Measurements from ENCODE around the gene HDAC1.

Gene HDAC1

DNA sequence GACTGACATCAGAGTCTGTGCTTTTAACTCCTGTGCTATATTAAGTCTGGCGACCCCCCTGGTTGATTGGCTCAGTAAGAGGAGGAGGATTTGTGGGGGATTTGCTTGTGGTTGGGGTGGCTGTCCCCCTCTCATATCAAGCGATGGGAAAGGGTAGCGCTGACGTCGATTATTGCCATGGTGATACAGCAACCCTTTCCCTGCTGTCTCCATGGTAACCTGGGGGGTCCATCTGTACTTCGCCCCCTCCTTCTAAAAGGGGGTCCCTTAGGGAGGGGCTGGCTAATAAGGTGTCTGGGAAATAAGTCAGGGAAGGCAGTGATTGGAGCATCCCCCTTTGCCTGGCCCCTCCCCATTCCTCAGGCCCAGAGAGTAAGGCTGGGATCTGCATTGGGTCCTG is 65.7 kb downstream of the HDAC1 start:
- no peak overlapping the region for H3K27ac ChIP-seq
- no peak for TF ChIP-seq ZFX (IDR thresholded peaks at IDR 0.05; ENCODE audit: borderline replicate concordance)
- TF ChIP-seq, protein P1, sequence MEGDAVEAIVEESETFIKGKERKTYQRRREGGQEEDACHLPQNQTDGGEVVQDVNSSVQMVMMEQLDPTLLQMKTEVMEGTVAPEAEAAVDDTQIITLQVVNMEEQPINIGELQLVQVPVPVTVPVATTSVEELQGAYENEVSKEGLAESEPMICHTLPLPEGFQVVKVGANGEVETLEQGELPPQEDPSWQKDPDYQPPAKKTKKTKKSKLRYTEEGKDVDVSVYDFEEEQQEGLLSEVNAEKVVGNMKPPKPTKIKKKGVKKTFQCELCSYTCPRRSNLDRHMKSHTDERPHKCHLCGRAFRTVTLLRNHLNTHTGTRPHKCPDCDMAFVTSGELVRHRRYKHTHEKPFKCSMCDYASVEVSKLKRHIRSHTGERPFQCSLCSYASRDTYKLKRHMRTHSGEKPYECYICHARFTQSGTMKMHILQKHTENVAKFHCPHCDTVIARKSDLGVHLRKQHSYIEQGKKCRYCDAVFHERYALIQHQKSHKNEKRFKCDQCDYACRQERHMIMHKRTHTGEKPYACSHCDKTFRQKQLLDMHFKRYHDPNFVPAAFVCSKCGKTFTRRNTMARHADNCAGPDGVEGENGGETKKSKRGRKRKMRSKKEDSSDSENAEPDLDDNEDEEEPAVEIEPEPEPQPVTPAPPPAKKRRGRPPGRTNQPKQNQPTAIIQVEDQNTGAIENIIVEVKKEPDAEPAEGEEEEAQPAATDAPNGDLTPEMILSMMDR (IDR thresholded peaks at IDR 0.05) = no peak

DNA sequence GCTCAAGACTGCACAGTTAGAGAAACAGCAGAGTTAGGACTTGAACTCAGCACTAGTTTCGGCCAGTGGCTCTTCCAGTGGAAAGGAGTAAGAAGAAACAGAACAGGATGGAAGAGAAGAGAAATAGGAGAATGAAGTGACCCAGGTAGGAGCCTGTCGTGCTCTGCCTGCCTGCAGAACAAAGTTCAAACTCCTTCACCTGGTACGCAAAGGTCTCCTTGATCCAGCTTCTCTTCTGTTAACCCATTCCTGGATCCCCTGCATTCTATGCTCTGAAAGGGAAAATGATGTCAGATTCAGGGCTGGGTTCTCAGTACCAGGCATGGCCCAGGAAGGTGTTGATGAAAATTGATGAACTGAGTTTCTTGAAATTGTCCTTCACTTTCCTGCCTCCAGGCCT is 66.6 kb downstream of the HDAC1 start:
- peak overlapping the region; percentile 8; the same call in 1 of the 2 replicates for H3K27ac ChIP-seq
- TF ChIP-seq, protein P1 (IDR thresholded peaks at IDR 0.05) = no peak
- no peak for TF ChIP-seq ZFX (IDR thresholded peaks at IDR 0.05; ENCODE audit: borderline replicate concordance)

DNA sequence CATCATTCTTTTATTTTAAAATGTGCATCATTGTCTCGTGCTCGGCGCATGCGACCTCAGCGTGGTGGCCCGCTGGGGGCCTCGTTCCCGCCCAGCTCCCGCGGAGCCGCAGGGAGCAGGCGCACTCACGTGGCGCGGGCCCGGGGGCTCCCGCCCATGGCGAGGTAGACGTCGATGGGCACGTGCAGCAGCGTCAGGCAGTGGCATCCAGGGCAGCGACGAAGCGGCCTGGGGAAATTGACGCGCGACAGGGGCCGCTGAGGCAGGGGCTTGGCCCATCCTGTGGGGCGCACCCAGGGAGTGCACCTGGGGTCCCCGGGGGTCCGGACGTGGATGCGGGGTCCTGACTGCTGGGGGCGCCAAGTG is 69.4 kb downstream of the HDAC1 start:
- TF ChIP-seq, protein P1 (IDR thresholded peaks at IDR 0.05) = no peak
- TF ChIP-seq ZFX (IDR thresholded peaks at IDR 0.05; ENCODE audit: borderline replicate concordance) = no peak

DNA sequence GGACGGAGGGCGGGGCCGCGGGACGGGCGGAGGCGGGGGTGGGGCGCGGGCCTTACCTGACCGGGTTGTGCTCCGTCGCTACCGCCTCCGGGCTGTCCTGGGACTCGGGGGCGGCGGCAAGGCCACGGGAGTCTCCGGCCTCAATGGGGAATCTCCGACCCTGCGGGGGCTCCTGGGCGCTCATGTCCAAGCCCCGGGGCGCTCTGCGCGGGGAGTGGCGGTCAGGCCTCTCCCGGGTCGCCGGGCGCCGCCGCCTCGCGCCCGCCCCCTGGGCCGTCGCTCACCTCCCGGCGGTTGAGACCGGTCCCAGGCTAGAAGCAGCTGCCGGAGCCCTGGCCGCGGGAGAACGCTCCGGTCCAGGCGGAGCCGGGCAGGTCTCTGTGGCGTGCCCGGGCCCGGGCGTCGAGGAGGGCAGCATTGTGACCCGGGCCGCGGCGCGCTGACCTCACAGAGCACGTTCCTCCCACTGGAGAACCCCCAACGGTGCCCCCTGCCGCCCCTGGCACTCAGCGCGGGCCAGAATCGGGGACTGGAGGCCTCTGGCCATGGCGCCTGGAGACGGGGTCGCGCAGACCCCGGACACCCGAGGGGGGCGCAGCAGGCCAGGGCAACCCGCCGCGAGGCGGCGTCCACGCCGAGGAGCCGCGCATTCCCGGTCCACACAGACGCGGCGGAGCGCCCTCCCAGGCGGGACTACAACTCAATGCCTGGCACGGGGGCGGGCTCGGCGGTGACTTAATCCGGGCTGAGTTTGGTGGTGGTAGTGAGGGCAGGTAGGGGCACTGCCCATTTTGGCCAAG is 70.0 kb downstream of the HDAC1 start:
- no peak for TF ChIP-seq ZFX (IDR thresholded peaks at IDR 0.05; ENCODE audit: borderline replicate concordance)
- TF ChIP-seq, protein P1 (IDR thresholded peaks at IDR 0.05) = peak; percentile 81
- H3K27ac ChIP-seq = peak overlapping the region; percentile 74

More for the DNA sequence above, 69.4 kb downstream of the HDAC1 start:
- peak overlapping the region; percentile 74 for H3K27ac ChIP-seq

DNA sequence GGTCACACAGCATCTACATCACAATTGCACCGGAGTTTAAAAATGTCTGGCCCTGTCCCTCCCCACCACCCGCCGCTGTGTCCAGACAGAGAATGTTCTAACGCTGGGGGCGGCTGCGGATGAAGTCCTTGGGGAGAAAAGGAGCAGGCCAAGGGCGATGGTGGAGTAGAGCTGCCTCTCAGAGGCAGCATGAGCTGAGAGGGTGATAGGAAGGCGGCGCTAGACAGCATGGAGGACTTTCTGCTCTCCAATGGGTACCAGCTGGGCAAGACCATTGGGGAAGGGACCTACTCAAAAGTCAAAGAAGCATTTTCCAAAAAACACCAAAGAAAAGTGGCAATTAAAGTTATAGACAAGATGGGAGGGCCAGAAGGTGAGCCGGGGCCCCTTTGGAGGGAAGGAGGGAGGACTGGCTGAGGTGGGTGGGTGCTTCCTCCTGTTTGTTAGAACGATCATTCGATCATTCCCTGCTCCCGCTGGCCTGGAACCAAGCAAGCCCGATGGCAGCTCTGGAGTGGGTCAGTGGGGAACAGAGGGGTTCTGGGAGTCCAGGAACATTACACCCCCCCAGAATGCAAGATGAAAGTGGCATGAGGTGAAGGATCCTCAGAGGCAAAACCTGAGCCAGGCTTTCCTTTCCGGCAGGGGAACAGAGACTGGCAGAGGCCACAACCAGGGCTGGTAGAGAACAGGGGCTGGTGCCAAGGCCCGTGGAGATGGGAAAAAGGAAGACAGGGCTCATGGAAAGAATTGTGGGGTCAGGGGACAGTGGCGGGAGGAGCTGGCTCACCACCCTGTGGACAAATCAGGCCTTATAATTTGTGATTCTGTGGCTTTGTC is 70.8 kb downstream of the HDAC1 start, which contains the start of the genes FAM229A and TSSK3:
FAM229A (minus strand) TSS at position 12 of the 840 bp plus-strand sequence. CDS start 394 bp downstream, outside the sequence.
TSSK3 (plus strand) TSS at position 66 of the 840 bp plus-strand sequence; CDS start at position 229, 163 bp downstream.
- H3K27ac ChIP-seq = peak within 1 kb of the TSS; percentile 74
- TF ChIP-seq, protein P1 (IDR thresholded peaks at IDR 0.05) = peak; percentile 26
- TF ChIP-seq ZFX (IDR thresholded peaks at IDR 0.05; ENCODE audit: borderline replicate concordance) = no peak

DNA sequence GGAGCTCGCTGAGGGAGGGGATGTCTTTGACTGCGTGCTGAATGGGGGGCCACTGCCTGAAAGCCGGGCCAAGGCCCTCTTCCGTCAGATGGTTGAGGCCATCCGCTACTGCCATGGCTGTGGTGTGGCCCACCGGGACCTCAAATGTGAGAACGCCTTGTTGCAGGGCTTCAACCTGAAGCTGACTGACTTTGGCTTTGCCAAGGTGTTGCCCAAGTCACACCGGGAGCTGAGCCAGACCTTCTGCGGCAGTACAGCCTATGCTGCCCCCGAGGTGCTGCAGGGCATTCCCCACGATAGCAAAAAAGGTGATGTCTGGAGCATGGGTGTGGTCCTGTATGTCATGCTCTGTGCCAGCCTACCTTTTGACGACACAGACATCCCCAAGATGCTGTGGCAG is 71.8 kb downstream of the HDAC1 start:
- H3K27ac ChIP-seq = no peak overlapping the region
- TF ChIP-seq, protein P1 (IDR thresholded peaks at IDR 0.05) = no peak
- no peak for TF ChIP-seq ZFX (IDR thresholded peaks at IDR 0.05; ENCODE audit: borderline replicate concordance)
